ENCODE measurements around the gene TMEM53. TPM values are rescaled to one million over a fixed set of nuclear protein-coding genes. Genes with fewer than 3 reads are reported as not detected.

The TMEM53 gene
- 11.3 TPM for polyA plus RNA-seq (2013, experiment 1 of 2)
- polyA plus RNA-seq (2013, experiment 2 of 2): 11.9 TPM

- Histone ChIP-seq H4K91ac (ENCODE audit: low read depth, low read length, poor library complexity) (no peak within 1 kb of the TSS), H3K27me3 (ENCODE audit: control insufficient read depth in 3 of 3, insufficient read depth in 3 of 3, low read depth in 1 of 3, low read length in 3 of 3) (no peaks in the 10 kb centered on the region), H3K4me2 (ENCODE audit: insufficient read depth, low read length, poor library complexity, severe bottlenecking) (peak within 1 kb of the TSS; percentile 78), H3K9ac (ENCODE audit: low read depth, low read length, poor library complexity) (peak within 1 kb of the TSS; percentile 89), H2BK15ac (ENCODE audit: low read length) (no peak within 1 kb of the TSS), H3K79me1 (ENCODE audit: low read depth, low read length) (no peaks in the 10 kb centered on the region), H4K8ac (ENCODE audit: low read depth, low read length) (peak within 1 kb of the TSS; percentile 94), H3K36me3 (replicated peaks in 1 of 2; ENCODE audit: control insufficient read depth in 2 of 2, insufficient read depth in 2 of 2, low read length in 2 of 2) (no peaks in the 10 kb centered on the region), H3K18ac (ENCODE audit: low read length) (peak within 1 kb of the TSS; percentile 99), H3K27ac (replicated peaks; ENCODE audit: low read length) (peak within 1 kb of the TSS; percentile 92), H2BK12ac (ENCODE audit: low read length) (peak within 1 kb of the TSS; percentile 84), H3K4me1 (ENCODE audit: control insufficient read depth in 2 of 2, insufficient read depth in 1 of 2, low read depth in 1 of 2, low read length in 2 of 2) (peaks cover 12 to 21% of the 10 kb centered on the region in 2 donors), H3K4ac (ENCODE audit: low read length) (no peak within 1 kb of the TSS), H2AFZ (ENCODE audit: low read length) (peak within 1 kb of the TSS; percentile 97), H3K14ac (ENCODE audit: low read length) (no peak within 1 kb of the TSS), H3K4me3 (ENCODE audit: low read length in 2 of 2) (peak within 1 kb of the TSS; percentile 91 to 97), H3K9me3 (replicated peaks in 1 of 2; ENCODE audit: control insufficient read depth in 2 of 2, insufficient read depth in 1 of 2, low read depth in 1 of 2, low read length in 2 of 2) (no peaks in the 10 kb centered on the region), H2BK5ac (ENCODE audit: low read length) (peak within 1 kb of the TSS; percentile 93), H2BK120ac (ENCODE audit: low read depth, low read length) (no peak within 1 kb of the TSS), H3K23ac (ENCODE audit: low read depth, low read length, poor library complexity) (peak within 1 kb of the TSS; percentile 80), H2AK5ac (ENCODE audit: low read depth, low read length) (no peak within 1 kb of the TSS)
- peak; percentile 98 for DNase-seq (ENCODE audit: low spot score)
- WGBS, 2 donors (ENCODE audit: extremely low coverage in 2 of 2, insufficient read length in 2 of 2, insufficient replicate concordance in 1 of 2): no CpG with 5 or more reads among the region's 56 CpGs
These were observed at the start of gene TMEM53, which contains the start of gene ARMH1 for GRCh38 chr1:44674113-44675000. Gene TMEM53 (minus strand): TSS chr1:44674481. CDS start chr1:44674391, 90 bp downstream. Gene ARMH1 (plus strand): TSS chr1:44674714. CDS start chr1:44689698, 14,984 bp downstream.

GRCh38 chr1:44723496-44724295, 49.4 kb upstream of the TMEM53 start:
- no peak for DNase-seq (ENCODE audit: low spot score)
- Histone ChIP-seq H3K4me2 (ENCODE audit: insufficient read depth, low read length, poor library complexity, severe bottlenecking) (peak overlapping the region; percentile 18), H3K23ac (ENCODE audit: low read depth, low read length, poor library complexity) (peak overlapping the region; percentile 34), H3K18ac (ENCODE audit: low read length) (peak overlapping the region; percentile 57), H3K4me1 (ENCODE audit: control insufficient read depth in 2 of 2, insufficient read depth in 1 of 2, low read depth in 1 of 2, low read length in 2 of 2) (no peaks in the 10 kb centered on the region), H4K91ac (ENCODE audit: low read depth, low read length, poor library complexity) (no peak overlapping the region), H2AK5ac (ENCODE audit: low read depth, low read length) (peak overlapping the region; percentile 70), H3K9ac (ENCODE audit: low read depth, low read length, poor library complexity) (no peak overlapping the region), H3K4ac (ENCODE audit: low read length) (no peak overlapping the region), H2BK120ac (ENCODE audit: low read depth, low read length) (no peak overlapping the region), H3K79me1 (ENCODE audit: low read depth, low read length) (no peaks in the 10 kb centered on the region), H3K14ac (ENCODE audit: low read length) (peak overlapping the region; percentile 71), H3K27ac (replicated peaks; ENCODE audit: low read length) (no peak overlapping the region), H4K8ac (ENCODE audit: low read depth, low read length) (peak overlapping the region; percentile 17), H2AFZ (ENCODE audit: low read length) (no peak overlapping the region), H3K4me3 (ENCODE audit: low read length in 2 of 2) (no peak overlapping the region), H2BK5ac (ENCODE audit: low read length) (peak overlapping the region; percentile 71), H3K9me3 (replicated peaks in 1 of 2; ENCODE audit: control insufficient read depth in 2 of 2, insufficient read depth in 1 of 2, low read depth in 1 of 2, low read length in 2 of 2) (no peaks in the 10 kb centered on the region), H2BK12ac (ENCODE audit: low read length) (peak overlapping the region; percentile 73), H3K36me3 (replicated peaks in 1 of 2; ENCODE audit: control insufficient read depth in 2 of 2, insufficient read depth in 2 of 2, low read length in 2 of 2) (no peaks in the 10 kb centered on the region), H2BK15ac (ENCODE audit: low read length) (peak overlapping the region; percentile 67), H3K27me3 (ENCODE audit: control insufficient read depth in 3 of 3, insufficient read depth in 3 of 3, low read depth in 1 of 3, low read length in 3 of 3) (no peaks in the 10 kb centered on the region)
- no CpG with 5 or more reads among the region's 28 CpGs for WGBS, 2 donors (ENCODE audit: extremely low coverage in 2 of 2, insufficient read length in 2 of 2, insufficient replicate concordance in 1 of 2)

DNA sequence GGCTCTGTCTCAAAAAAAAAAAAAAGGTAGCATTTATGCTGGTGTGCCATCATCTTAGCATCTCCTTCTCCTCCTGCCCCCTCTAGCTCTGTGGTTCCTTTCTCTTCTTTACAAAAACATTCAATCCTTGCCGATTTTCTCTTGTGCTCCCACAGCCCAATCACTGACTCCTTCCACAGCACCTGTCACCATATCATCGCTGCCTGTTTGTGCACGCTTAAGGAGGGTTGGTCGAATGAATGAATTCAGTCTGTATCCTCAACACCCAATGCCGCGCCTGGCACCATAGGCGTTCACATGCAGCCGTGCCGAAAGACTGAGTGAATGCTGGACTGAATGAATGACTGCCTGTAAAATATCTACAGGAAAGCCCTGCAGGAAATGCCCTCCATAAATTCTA, 48.8 kb upstream of the TMEM53 start:
- H2BK5ac ChIP-seq (ENCODE audit: low read length): no peak overlapping the region
- no peaks in the 10 kb centered on the region for H3K27me3 ChIP-seq (ENCODE audit: control insufficient read depth in 3 of 3, insufficient read depth in 3 of 3, low read depth in 1 of 3, low read length in 3 of 3)
- H3K27ac ChIP-seq (replicated peaks; ENCODE audit: low read length): no peak overlapping the region
- H4K91ac ChIP-seq (ENCODE audit: low read depth, low read length, poor library complexity): no peak overlapping the region
- no peaks in the 10 kb centered on the region for H3K9me3 ChIP-seq (replicated peaks in 1 of 2; ENCODE audit: control insufficient read depth in 2 of 2, insufficient read depth in 1 of 2, low read depth in 1 of 2, low read length in 2 of 2)
- no CpG with 5 or more reads among the region's 9 CpGs for WGBS, 2 donors (ENCODE audit: extremely low coverage in 2 of 2, insufficient read length in 2 of 2, insufficient replicate concordance in 1 of 2)
- H2BK120ac ChIP-seq (ENCODE audit: low read depth, low read length): no peak overlapping the region
- no peak overlapping the region for H2AK5ac ChIP-seq (ENCODE audit: low read depth, low read length)
- H2AFZ ChIP-seq (ENCODE audit: low read length): no peak overlapping the region
- no peak overlapping the region for H4K8ac ChIP-seq (ENCODE audit: low read depth, low read length)
- no peaks in the 10 kb centered on the region for H3K36me3 ChIP-seq (replicated peaks in 1 of 2; ENCODE audit: control insufficient read depth in 2 of 2, insufficient read depth in 2 of 2, low read length in 2 of 2)
- H3K23ac ChIP-seq (ENCODE audit: low read depth, low read length, poor library complexity): no peak overlapping the region
- no peak overlapping the region for H3K14ac ChIP-seq (ENCODE audit: low read length)
- no peak overlapping the region for H2BK12ac ChIP-seq (ENCODE audit: low read length)
- no peak overlapping the region for H3K9ac ChIP-seq (ENCODE audit: low read depth, low read length, poor library complexity)
- no peak overlapping the region for H3K4me3 ChIP-seq (ENCODE audit: low read length in 2 of 2)
- H3K18ac ChIP-seq (ENCODE audit: low read length): no peak overlapping the region
- H3K4me1 ChIP-seq (ENCODE audit: control insufficient read depth in 2 of 2, insufficient read depth in 1 of 2, low read depth in 1 of 2, low read length in 2 of 2): no peaks in the 10 kb centered on the region
- no peaks in the 10 kb centered on the region for H3K79me1 ChIP-seq (ENCODE audit: low read depth, low read length)
- no peak for DNase-seq (ENCODE audit: low spot score)
- H3K4me2 ChIP-seq (ENCODE audit: insufficient read depth, low read length, poor library complexity, severe bottlenecking): no peak overlapping the region
- no peak overlapping the region for H3K4ac ChIP-seq (ENCODE audit: low read length)
- H2BK15ac ChIP-seq (ENCODE audit: low read length): no peak overlapping the region

Data from neuronal stem cell (in vitro differentiated cells).